ENCODE results near the gene NUMBL. TPM values are rescaled to one million over a fixed set of nuclear protein-coding genes. Genes with fewer than 3 reads are reported as not detected.
A peak's percentile ranks its signal among the peaks of the same experiment; 100 is the strongest.

Gene NUMBL
- total and polyA plus RNA-seq, 2 experiments from 2014 or later: 33.4 to 35.1 TPM

GRCh38 chr19:40705362-40705651 is 14.9 kb upstream of the NUMBL start:
- Histone ChIP-seq H3K36me3 (ENCODE audit: low read depth) (peaks cover 7% of the 10 kb centered on the region; the same call in 1 of the 2 replicates), H3K27me3 (replicated peaks; ENCODE audit: insufficient read depth) (no peaks in the 10 kb centered on the region), H3K9me3 (ENCODE audit: low read depth) (no peaks in the 10 kb centered on the region), H3K9ac (no peak overlapping the region), H3K9me2 (ENCODE audit: insufficient read depth) (no peaks in the 10 kb centered on the region), H2AFZ (no peak overlapping the region), H4K20me1 (ENCODE audit: insufficient read depth) (no peaks in the 10 kb centered on the region), H3K27ac (no peak overlapping the region), H3K4me2 (ENCODE audit: unreplicated experiment) (no peak overlapping the region), H3K4me1 (ENCODE audit: insufficient read depth) (no peaks in the 10 kb centered on the region), H3F3A (ENCODE audit: insufficient read depth) (no peaks in the 10 kb centered on the region), H3K4me3 (no peak overlapping the region), H3K79me2 (ENCODE audit: insufficient read depth) (no peaks in the 10 kb centered on the region)
- WGBS, 2 experiments (ENCODE audit: low coverage in 1 of 2, low lambda C conversion rate in 2 of 2, missing lambda C conversion rate in 2 of 2): 94 to 97% methylated on average over 9 of the region's 9 CpGs
- in situ Hi-C loops (cut with MboI): no loop called here
- TF ChIP-seq EZH2phosphoT487 (IDR thresholded peaks at IDR 0.05; ENCODE audit: insufficient read depth, low read depth) (no peak), EZH2 (IDR thresholded peaks at IDR 0.05; ENCODE audit: insufficient read depth, poor library complexity, severe bottlenecking) (no peak)
- no peak for DNase-seq

GRCh38 chr19:40704491-40705361 is 14.3 kb upstream of the NUMBL start:
- Histone ChIP-seq H3K9ac (no peak overlapping the region), H3K27ac (no peak overlapping the region), H3K27me3 (replicated peaks; ENCODE audit: insufficient read depth) (no peaks in the 10 kb centered on the region), H3K9me3 (ENCODE audit: low read depth) (no peaks in the 10 kb centered on the region), H3K79me2 (ENCODE audit: insufficient read depth) (no peaks in the 10 kb centered on the region), H3K9me2 (ENCODE audit: insufficient read depth) (no peaks in the 10 kb centered on the region), H4K20me1 (ENCODE audit: insufficient read depth) (no peaks in the 10 kb centered on the region), H2AFZ (no peak overlapping the region), H3K36me3 (ENCODE audit: low read depth) (peaks cover 7% of the 10 kb centered on the region; the same call in 1 of the 2 replicates), H3F3A (ENCODE audit: insufficient read depth) (no peaks in the 10 kb centered on the region), H3K4me1 (ENCODE audit: insufficient read depth) (no peaks in the 10 kb centered on the region), H3K4me3 (no peak overlapping the region), H3K4me2 (ENCODE audit: unreplicated experiment) (no peak overlapping the region)
- in situ Hi-C loops (cut with MboI): no loop called here
- TF ChIP-seq EZH2 (IDR thresholded peaks at IDR 0.05; ENCODE audit: insufficient read depth, poor library complexity, severe bottlenecking) (no peak), EZH2phosphoT487 (IDR thresholded peaks at IDR 0.05; ENCODE audit: insufficient read depth, low read depth) (no peak)
- no peak for DNase-seq
- 91 to 93% methylated on average over 17 to 18 of the region's 18 CpGs for WGBS, 2 experiments (ENCODE audit: low coverage in 1 of 2, low lambda C conversion rate in 2 of 2, missing lambda C conversion rate in 2 of 2)

- Histone ChIP-seq H3K9ac (no peak overlapping the region), H3K27ac (no peak overlapping the region), H3K36me3 (ENCODE audit: low read depth) (peaks cover 3% of the 10 kb centered on the region; the same call in 1 of the 2 replicates), H3F3A (ENCODE audit: insufficient read depth) (no peaks in the 10 kb centered on the region), H3K79me2 (ENCODE audit: insufficient read depth) (no peaks in the 10 kb centered on the region), H3K4me3 (no peak overlapping the region), H3K9me3 (ENCODE audit: low read depth) (no peaks in the 10 kb centered on the region), H3K4me2 (ENCODE audit: unreplicated experiment) (no peak overlapping the region), H4K20me1 (ENCODE audit: insufficient read depth) (no peaks in the 10 kb centered on the region), H2AFZ (no peak overlapping the region), H3K27me3 (replicated peaks; ENCODE audit: insufficient read depth) (no peaks in the 10 kb centered on the region), H3K9me2 (ENCODE audit: insufficient read depth) (no peaks in the 10 kb centered on the region), H3K4me1 (ENCODE audit: insufficient read depth) (no peaks in the 10 kb centered on the region)
- WGBS, 2 experiments (ENCODE audit: low coverage in 1 of 2, low lambda C conversion rate in 2 of 2, missing lambda C conversion rate in 2 of 2): 88 to 89% methylated on average over 24 of the region's 24 CpGs
- TF ChIP-seq EZH2 (IDR thresholded peaks at IDR 0.05; ENCODE audit: insufficient read depth, poor library complexity, severe bottlenecking) (no peak), EZH2phosphoT487 (IDR thresholded peaks at IDR 0.05; ENCODE audit: insufficient read depth, low read depth) (no peak)
- no peak for DNase-seq
- in situ Hi-C loops (cut with MboI): no loop called here
These were observed 12.7 kb upstream of the NUMBL start for GRCh38 chr19:40703029-40703755.

GRCh38 chr19:40702337-40703012 is 12.0 kb upstream of the NUMBL start:
- no peak overlapping the region for H3K9ac ChIP-seq
- in situ Hi-C loops (cut with MboI): no loop called here
- H4K20me1 ChIP-seq (ENCODE audit: insufficient read depth): no peaks in the 10 kb centered on the region
- H3K4me3 ChIP-seq: no peak overlapping the region
- no peaks in the 10 kb centered on the region for H3K27me3 ChIP-seq (replicated peaks; ENCODE audit: insufficient read depth)
- no peak overlapping the region for H2AFZ ChIP-seq
- WGBS, 2 experiments (ENCODE audit: low coverage in 1 of 2, low lambda C conversion rate in 2 of 2, missing lambda C conversion rate in 2 of 2): 72 to 78% methylated on average over 18 of the region's 18 CpGs
- H3K27ac ChIP-seq: no peak overlapping the region
- H3K4me2 ChIP-seq (ENCODE audit: unreplicated experiment): no peak overlapping the region
- TF ChIP-seq EZH2phosphoT487 (IDR thresholded peaks at IDR 0.05; ENCODE audit: insufficient read depth, low read depth) (no peak), EZH2 (IDR thresholded peaks at IDR 0.05; ENCODE audit: insufficient read depth, poor library complexity, severe bottlenecking) (no peak)
- H3K79me2 ChIP-seq (ENCODE audit: insufficient read depth): no peaks in the 10 kb centered on the region
- no peaks in the 10 kb centered on the region for H3F3A ChIP-seq (ENCODE audit: insufficient read depth)
- no peaks in the 10 kb centered on the region for H3K4me1 ChIP-seq (ENCODE audit: insufficient read depth)
- DNase-seq: peak; percentile 24
- no peaks in the 10 kb centered on the region for H3K9me2 ChIP-seq (ENCODE audit: insufficient read depth)
- no peaks in the 10 kb centered on the region; the same call in 1 of the 2 replicates for H3K36me3 ChIP-seq (ENCODE audit: low read depth)
- no peaks in the 10 kb centered on the region for H3K9me3 ChIP-seq (ENCODE audit: low read depth)

All from GM23248 (cell line).